Measurements from ENCODE around the gene PDCL3. TPM values are rescaled to one million over a fixed set of nuclear protein-coding genes. Genes with fewer than 3 reads are reported as not detected.
A peak's percentile ranks its signal among the peaks of the same experiment; 100 is the strongest.

Gene PDCL3
- total RNA-seq = 39.2 and 45.5 TPM in 2 replicates

- no peaks in the 10 kb centered on the region for H3K27me3 Mint-ChIP-seq (ENCODE audit: insufficient read depth)
- H3K36me3 Mint-ChIP-seq (ENCODE audit: low read depth) = peaks cover 18% of the 10 kb centered on the region
- H3K4me3 Mint-ChIP-seq = peak within 1 kb of the TSS; percentile 97
- peaks cover 52% of the 10 kb centered on the region for H3K4me1 Mint-ChIP-seq (ENCODE audit: low read depth)
- H3K9me3 Mint-ChIP-seq = no peaks in the 10 kb centered on the region
- intact Hi-C loops (cut with micrococcal nuclease) = loop anchor here (1.0 to 2.0 kb wide), 8 partner anchors 18 to 1226 kb away; partner anchors contain the start of genes CHST10, CNOT11, EIF5B and RPL31
- H3K27ac Mint-ChIP-seq = peak within 1 kb of the TSS; percentile 99
- DNase-seq (ENCODE audit: low spot score) = peak; percentile 93
Observed at GRCh38 chr2:100562613-100563406, at the start of gene PDCL3. Gene PDCL3 (plus strand): TSS chr2:100562993. CDS start chr2:100563068, 75 bp downstream.

GRCh38 chr2:100513650-100514049 lies 49.1 kb upstream of the PDCL3 start:
- H3K27ac Mint-ChIP-seq = no peak overlapping the region
- no peak overlapping the region for H3K4me3 Mint-ChIP-seq
- H3K9me3 Mint-ChIP-seq = peaks cover 3% of the 10 kb centered on the region
- peaks cover 7% of the 10 kb centered on the region for H3K4me1 Mint-ChIP-seq (ENCODE audit: low read depth)
- peaks cover 3% of the 10 kb centered on the region for H3K36me3 Mint-ChIP-seq (ENCODE audit: low read depth)
- DNase-seq (ENCODE audit: low spot score) = no peak
- peaks cover 7% of the 10 kb centered on the region for H3K27me3 Mint-ChIP-seq (ENCODE audit: insufficient read depth)
- intact Hi-C loops (cut with micrococcal nuclease) = no loop called here

GRCh38 chr2:100517556-100517955 lies 45.2 kb upstream of the PDCL3 start:
- peaks cover 1% of the 10 kb centered on the region for H3K36me3 Mint-ChIP-seq (ENCODE audit: low read depth)
- no peak overlapping the region for H3K27ac Mint-ChIP-seq
- no peak overlapping the region for H3K4me3 Mint-ChIP-seq
- DNase-seq (ENCODE audit: low spot score) = no peak
- H3K4me1 Mint-ChIP-seq (ENCODE audit: low read depth) = peaks cover 7% of the 10 kb centered on the region
- intact Hi-C loops (cut with micrococcal nuclease) = no loop called here
- H3K9me3 Mint-ChIP-seq = no peaks in the 10 kb centered on the region
- H3K27me3 Mint-ChIP-seq (ENCODE audit: insufficient read depth) = peaks cover 5% of the 10 kb centered on the region

- H3K9me3 Mint-ChIP-seq = no peaks in the 10 kb centered on the region
- no peak overlapping the region for H3K27ac Mint-ChIP-seq
- H3K27me3 Mint-ChIP-seq (ENCODE audit: insufficient read depth) = peaks cover 5% of the 10 kb centered on the region
- no peak overlapping the region for H3K4me3 Mint-ChIP-seq
- DNase-seq (ENCODE audit: low spot score) = no peak
- intact Hi-C loops (cut with micrococcal nuclease) = no loop called here
- H3K4me1 Mint-ChIP-seq (ENCODE audit: low read depth) = peaks cover under 1% of the 10 kb centered on the region
- no peaks in the 10 kb centered on the region for H3K36me3 Mint-ChIP-seq (ENCODE audit: low read depth)
Observed at GRCh38 chr2:100518801-100519200, 44.0 kb upstream of the PDCL3 start.

GRCh38 chr2:100520224-100520623 lies 42.6 kb upstream of the PDCL3 start:
- no peaks in the 10 kb centered on the region for H3K4me1 Mint-ChIP-seq (ENCODE audit: low read depth)

GRCh38 chr2:100522430-100522829 lies 40.4 kb upstream of the PDCL3 start:
- Mint-ChIP-seq H3K4me3 (no peak overlapping the region), H3K27ac (no peak overlapping the region), H3K36me3 (ENCODE audit: low read depth) (no peaks in the 10 kb centered on the region), H3K9me3 (no peaks in the 10 kb centered on the region), H3K4me1 (ENCODE audit: low read depth) (no peaks in the 10 kb centered on the region), H3K27me3 (ENCODE audit: insufficient read depth) (peaks cover 5% of the 10 kb centered on the region)
- no peak for DNase-seq (ENCODE audit: low spot score)
- intact Hi-C loops (cut with micrococcal nuclease) = no loop called here

More at GRCh38 chr2:100520224-100520623, 42.6 kb upstream of the PDCL3 start:
- Mint-ChIP-seq H3K27ac (no peak overlapping the region), H3K4me3 (no peak overlapping the region), H3K36me3 (ENCODE audit: low read depth) (no peaks in the 10 kb centered on the region), H3K9me3 (no peaks in the 10 kb centered on the region), H3K27me3 (ENCODE audit: insufficient read depth) (peaks cover 5% of the 10 kb centered on the region)
- intact Hi-C loops (cut with micrococcal nuclease) = no loop called here
- DNase-seq (ENCODE audit: low spot score) = no peak

GRCh38 chr2:100524331-100524730 lies 38.5 kb upstream of the PDCL3 start:
- no peaks in the 10 kb centered on the region for H3K4me1 Mint-ChIP-seq (ENCODE audit: low read depth)
- H3K36me3 Mint-ChIP-seq (ENCODE audit: low read depth) = no peaks in the 10 kb centered on the region

GRCh38 chr2:100526868-100527267 lies 35.9 kb upstream of the PDCL3 start:
- intact Hi-C loops (cut with micrococcal nuclease) = no loop called here
- DNase-seq (ENCODE audit: low spot score) = no peak
- Mint-ChIP-seq H3K9me3 (no peaks in the 10 kb centered on the region), H3K27me3 (ENCODE audit: insufficient read depth) (no peaks in the 10 kb centered on the region), H3K4me1 (ENCODE audit: low read depth) (peaks cover 6% of the 10 kb centered on the region), H3K27ac (no peak overlapping the region), H3K4me3 (no peak overlapping the region), H3K36me3 (ENCODE audit: low read depth) (no peaks in the 10 kb centered on the region)

More at GRCh38 chr2:100524331-100524730, 38.5 kb upstream of the PDCL3 start:
- H3K27ac Mint-ChIP-seq = no peak overlapping the region
- H3K4me3 Mint-ChIP-seq = no peak overlapping the region
- no peak for DNase-seq (ENCODE audit: low spot score)
- no peaks in the 10 kb centered on the region for H3K9me3 Mint-ChIP-seq
- intact Hi-C loops (cut with micrococcal nuclease) = no loop called here
- peaks cover 2% of the 10 kb centered on the region for H3K27me3 Mint-ChIP-seq (ENCODE audit: insufficient read depth)

GRCh38 chr2:100527440-100528015 lies 35.3 kb upstream of the PDCL3 start:
- Mint-ChIP-seq H3K27me3 (ENCODE audit: insufficient read depth) (no peaks in the 10 kb centered on the region), H3K9me3 (no peaks in the 10 kb centered on the region), H3K27ac (no peak overlapping the region), H3K4me3 (no peak overlapping the region), H3K4me1 (ENCODE audit: low read depth) (peaks cover 6% of the 10 kb centered on the region), H3K36me3 (ENCODE audit: low read depth) (no peaks in the 10 kb centered on the region)
- intact Hi-C loops (cut with micrococcal nuclease) = no loop called here
- no peak for DNase-seq (ENCODE audit: low spot score)

- intact Hi-C loops (cut with micrococcal nuclease) = no loop called here
- H3K27ac Mint-ChIP-seq = no peak overlapping the region
- no peak for DNase-seq (ENCODE audit: low spot score)
- H3K4me1 Mint-ChIP-seq (ENCODE audit: low read depth) = peaks cover 6% of the 10 kb centered on the region
- H3K9me3 Mint-ChIP-seq = no peaks in the 10 kb centered on the region
- no peaks in the 10 kb centered on the region for H3K36me3 Mint-ChIP-seq (ENCODE audit: low read depth)
- H3K27me3 Mint-ChIP-seq (ENCODE audit: insufficient read depth) = no peaks in the 10 kb centered on the region
- no peak overlapping the region for H3K4me3 Mint-ChIP-seq
Observed at GRCh38 chr2:100529176-100529575, 33.6 kb upstream of the PDCL3 start.

- Mint-ChIP-seq H3K36me3 (ENCODE audit: low read depth) (no peaks in the 10 kb centered on the region), H3K27ac (no peak overlapping the region), H3K9me3 (no peaks in the 10 kb centered on the region), H3K4me3 (no peak overlapping the region), H3K27me3 (ENCODE audit: insufficient read depth) (no peaks in the 10 kb centered on the region), H3K4me1 (ENCODE audit: low read depth) (peaks cover 6% of the 10 kb centered on the region)
- intact Hi-C loops (cut with micrococcal nuclease) = no loop called here
- no peak for DNase-seq (ENCODE audit: low spot score)
Observed at GRCh38 chr2:100529900-100530299, 32.9 kb upstream of the PDCL3 start.

- Mint-ChIP-seq H3K4me3 (no peak overlapping the region), H3K4me1 (ENCODE audit: low read depth) (no peaks in the 10 kb centered on the region), H3K27ac (no peak overlapping the region), H3K9me3 (no peaks in the 10 kb centered on the region), H3K36me3 (ENCODE audit: low read depth) (no peaks in the 10 kb centered on the region), H3K27me3 (ENCODE audit: insufficient read depth) (peaks cover 2% of the 10 kb centered on the region)
- intact Hi-C loops (cut with micrococcal nuclease) = no loop called here
- no peak for DNase-seq (ENCODE audit: low spot score)
Observed at GRCh38 chr2:100535855-100536254, 26.9 kb upstream of the PDCL3 start.

GRCh38 chr2:100537918-100538317 lies 24.9 kb upstream of the PDCL3 start:
- Mint-ChIP-seq H3K27me3 (ENCODE audit: insufficient read depth) (peaks cover 5% of the 10 kb centered on the region), H3K4me3 (no peak overlapping the region), H3K27ac (no peak overlapping the region), H3K9me3 (no peaks in the 10 kb centered on the region), H3K36me3 (ENCODE audit: low read depth) (no peaks in the 10 kb centered on the region), H3K4me1 (ENCODE audit: low read depth) (peaks cover 4% of the 10 kb centered on the region)
- intact Hi-C loops (cut with micrococcal nuclease) = no loop called here
- no peak for DNase-seq (ENCODE audit: low spot score)

Data from activated T-helper 1 cell treated with anti-CD3 and anti-CD28 coated beads, Interleukin-12 subunit alpha, Interleukin-12 subunit beta, Interleukin-2, Interleukin-4 antibody, amounts not matched to agents 30 ng/mL and 10 ng/mL and 1 ng/mL, durations not matched to agents 14 hours and 24 hours and 36 hours (primary cell).